IPS DF 6.9 (cell line): ENCODE measurements around the gene ENAH.

ENCODE experiments used
- DNase-seq: peaks from one replicate; pipeline ENCODE4 v3.0.0-alpha.2; 2013; ENCODE audit warnings: low read depth, low spot score
- H3K27ac ChIP-seq: one replicate; pipeline ENCODE4 v1.5.1; 2013; ENCODE audit warnings: low read length, control low read depth
- H3K27me3 ChIP-seq: 2 replicates; pipeline ENCODE4 v1.6.1; 2013; ENCODE audit warnings: mild to moderate bottlenecking, low read length; ENCODE audit not compliant: control insufficient read depth, insufficient read depth
- H3K36me3 ChIP-seq: 2 replicates; pipeline ENCODE4 v1.6.1; 2013; ENCODE audit warnings: low read length; ENCODE audit not compliant: control insufficient read depth, insufficient read depth
- H3K4me1 ChIP-seq: 2 replicates; pipeline ENCODE4 v1.6.1; 2013; ENCODE audit warnings: low read length; ENCODE audit not compliant: control insufficient read depth, insufficient read depth
- H3K4me3 ChIP-seq: 2 replicates; pipeline ENCODE4 v1.5.1; 2013; ENCODE audit warnings: mild to moderate bottlenecking, low read length
- H3K9me3 ChIP-seq: 2 replicates; pipeline ENCODE4 v1.6.1; 2013; ENCODE audit warnings: low read length, inconsistent platforms; ENCODE audit not compliant: control insufficient read depth, insufficient read depth
- WGBS: extraction: QIAGEN DNeasy Blood & Tissue Kit; methylation state at CpG from one replicate; pipeline ENCODE4 v1.1.7; 2013; ENCODE audit warnings: mixed read lengths, missing lambda C conversion rate; ENCODE audit not compliant: insufficient read length, insufficient coverage; 5-methylcytosine and 5-hydroxymethylcytosine counted together

The ENAH gene

DNA sequence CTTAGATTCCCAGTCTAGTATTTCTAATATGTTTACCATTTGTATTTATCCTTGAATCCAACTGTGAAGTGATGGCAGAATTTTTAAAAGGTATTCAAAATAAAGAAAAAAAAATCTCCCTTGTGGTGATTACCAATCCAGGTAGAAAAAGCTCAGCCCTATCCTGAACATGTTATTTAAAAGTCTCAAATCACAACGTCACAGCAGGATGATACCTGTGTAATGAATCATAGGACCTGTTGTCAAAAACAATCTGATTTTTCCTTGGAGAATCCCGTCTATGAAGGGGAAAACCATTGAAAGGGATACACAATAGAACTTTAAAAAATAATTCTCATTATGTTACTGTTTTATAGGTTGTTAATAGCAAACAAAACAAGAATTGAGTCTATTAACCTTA, 148.1 kb downstream of the ENAH start:
- DNase-seq: no peak
- no peaks in the 10 kb centered on the region for H3K36me3 ChIP-seq
- peaks cover 4% of the 10 kb centered on the region for H3K4me1 ChIP-seq
- no peak overlapping the region for H3K27ac ChIP-seq
- no peak overlapping the region for H3K4me3 ChIP-seq
- no peaks in the 10 kb centered on the region for H3K9me3 ChIP-seq
- no peaks in the 10 kb centered on the region for H3K27me3 ChIP-seq
- no CpG with 5 or more reads among the region's 2 CpGs for WGBS

DNA sequence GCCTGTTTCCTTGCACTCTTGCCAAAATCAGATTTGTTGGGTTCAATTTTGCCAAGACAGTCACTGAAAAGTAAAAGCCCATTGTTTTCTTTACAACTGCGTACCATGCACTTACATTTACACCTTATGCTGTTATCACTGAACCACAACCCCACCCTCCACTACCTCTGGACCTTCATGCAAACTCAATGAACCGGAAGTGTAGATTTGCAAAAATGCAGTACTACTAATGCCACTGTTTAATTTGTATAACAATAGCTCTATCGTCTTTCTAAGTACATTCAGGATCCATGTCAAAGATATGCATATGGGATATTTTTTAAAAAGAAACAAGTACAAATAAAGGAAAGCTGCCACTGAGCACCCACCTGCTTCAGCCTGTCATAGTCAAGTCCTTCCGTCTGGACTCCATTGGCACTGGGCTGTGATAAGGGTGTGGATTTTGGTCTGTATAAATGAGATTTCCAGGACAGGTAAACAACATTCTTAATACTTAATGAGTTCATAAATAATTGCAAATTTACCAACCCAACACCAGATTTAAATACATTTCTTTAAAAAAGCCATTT, 152.2 kb downstream of the ENAH start:
- no CpG with 5 or more reads among the region's 4 CpGs for WGBS
- Histone ChIP-seq H3K9me3 (no peaks in the 10 kb centered on the region), H3K27ac (no peak overlapping the region), H3K4me3 (no peak overlapping the region), H3K36me3 (no peaks in the 10 kb centered on the region), H3K27me3 (no peaks in the 10 kb centered on the region), H3K4me1 (peaks cover 2% of the 10 kb centered on the region; the same call in 1 of the 2 replicates)
- no peak for DNase-seq

DNA sequence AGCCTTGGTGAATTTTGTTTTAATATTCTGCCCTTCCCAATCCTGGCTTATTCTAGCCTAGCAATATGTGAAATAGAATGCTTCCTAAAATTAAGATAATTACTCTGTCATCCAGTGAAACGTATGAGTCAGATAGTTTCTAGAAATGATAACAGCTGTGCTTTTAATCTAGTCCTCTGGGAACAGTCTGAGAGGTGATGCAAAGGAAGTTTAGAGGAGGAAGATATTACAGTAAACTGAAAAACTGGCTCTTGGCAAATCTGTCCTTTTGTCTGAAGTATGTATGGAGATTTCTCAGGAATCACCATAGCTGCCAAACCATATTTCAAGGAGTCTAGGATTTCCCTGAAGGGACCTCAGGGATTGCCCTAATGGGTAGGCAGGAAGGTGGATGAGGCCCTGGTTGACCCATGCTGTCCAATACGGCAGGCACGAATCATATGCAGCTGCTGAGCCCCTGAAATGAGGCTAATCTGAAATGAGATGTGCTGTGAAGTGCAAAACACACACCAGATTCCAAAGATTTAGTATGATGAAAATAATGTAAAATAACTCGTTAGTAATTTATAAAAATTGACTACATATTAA, 154.3 kb downstream of the ENAH start:
- no peak overlapping the region for H3K27ac ChIP-seq
- no peak for DNase-seq
- no peaks in the 10 kb centered on the region for H3K9me3 ChIP-seq
- H3K27me3 ChIP-seq: no peaks in the 10 kb centered on the region
- no peaks in the 10 kb centered on the region for H3K36me3 ChIP-seq
- H3K4me1 ChIP-seq: peaks cover 2% of the 10 kb centered on the region; the same call in 1 of the 2 replicates
- H3K4me3 ChIP-seq: no peak overlapping the region
- WGBS: no CpG with 5 or more reads among the region's 4 CpGs

DNA sequence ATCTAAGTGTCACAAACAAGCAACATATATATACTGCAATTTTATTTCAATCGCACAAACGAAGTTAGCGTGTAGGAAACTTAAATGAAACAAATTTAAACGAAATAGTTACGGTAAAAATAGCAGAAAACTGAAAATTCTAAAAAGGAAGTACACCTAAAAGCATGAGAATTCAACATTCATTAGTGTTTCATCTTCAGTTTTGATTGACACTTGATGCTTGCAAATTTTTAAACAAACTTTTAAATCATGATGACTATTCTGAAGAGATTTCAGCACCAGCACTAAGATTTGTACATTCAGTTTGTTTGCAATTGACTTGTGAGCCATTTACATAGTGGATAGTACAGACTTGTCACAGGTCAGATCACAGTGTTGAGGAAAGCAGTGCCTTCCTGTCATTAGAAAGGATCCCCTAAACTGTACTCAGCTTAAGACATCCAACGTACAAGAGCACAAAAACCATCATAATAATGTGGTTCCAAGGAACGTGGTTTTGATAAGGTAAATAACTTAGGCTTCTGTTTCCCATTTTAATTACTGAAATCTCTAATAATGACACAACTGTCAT, 158.0 kb downstream of the ENAH start:
- H3K36me3 ChIP-seq: no peaks in the 10 kb centered on the region
- no peaks in the 10 kb centered on the region for H3K4me1 ChIP-seq
- H3K9me3 ChIP-seq: no peaks in the 10 kb centered on the region
- no peak overlapping the region for H3K27ac ChIP-seq
- DNase-seq: no peak
- no CpG with 5 or more reads among the region's 7 CpGs for WGBS
- no peak overlapping the region for H3K4me3 ChIP-seq
- H3K27me3 ChIP-seq: no peaks in the 10 kb centered on the region

DNA sequence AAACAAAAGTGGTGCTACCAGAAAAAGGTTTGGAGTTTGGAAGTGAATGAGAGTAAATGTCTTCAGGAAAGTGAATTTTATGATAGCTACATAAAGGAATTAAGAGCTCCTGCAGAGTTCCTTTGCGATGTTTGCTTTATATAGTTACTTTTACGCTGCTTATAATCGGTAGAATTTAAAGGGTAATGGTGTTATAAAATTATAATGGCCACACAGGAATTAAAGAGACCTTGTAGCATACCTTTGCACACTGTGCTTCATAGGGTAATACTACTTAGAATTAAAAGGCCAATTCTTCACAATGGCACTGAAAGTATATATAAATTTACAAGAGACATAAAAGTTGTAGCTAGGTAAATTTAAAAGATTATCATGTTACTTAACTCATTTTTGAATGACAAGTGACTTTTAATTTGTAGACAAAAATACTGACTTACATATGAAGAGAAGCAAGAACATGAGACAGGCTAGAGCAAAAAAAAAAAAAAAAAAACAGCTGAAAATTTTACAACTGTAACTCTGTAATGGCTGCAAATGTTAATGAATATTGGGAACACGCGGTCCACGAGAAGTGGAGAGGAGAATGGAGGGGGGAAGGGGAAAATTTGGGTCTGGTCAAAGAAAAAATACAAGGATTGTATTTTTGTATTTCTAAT, 159.2 kb downstream of the ENAH start:
- Histone ChIP-seq H3K4me3 (no peak overlapping the region), H3K36me3 (no peaks in the 10 kb centered on the region), H3K4me1 (no peaks in the 10 kb centered on the region; the same call in 1 of the 2 replicates), H3K27ac (no peak overlapping the region), H3K9me3 (no peaks in the 10 kb centered on the region; the same call in 1 of the 2 replicates), H3K27me3 (no peaks in the 10 kb centered on the region)
- DNase-seq: no peak
- WGBS: no CpG with 5 or more reads among the region's 6 CpGs

DNA sequence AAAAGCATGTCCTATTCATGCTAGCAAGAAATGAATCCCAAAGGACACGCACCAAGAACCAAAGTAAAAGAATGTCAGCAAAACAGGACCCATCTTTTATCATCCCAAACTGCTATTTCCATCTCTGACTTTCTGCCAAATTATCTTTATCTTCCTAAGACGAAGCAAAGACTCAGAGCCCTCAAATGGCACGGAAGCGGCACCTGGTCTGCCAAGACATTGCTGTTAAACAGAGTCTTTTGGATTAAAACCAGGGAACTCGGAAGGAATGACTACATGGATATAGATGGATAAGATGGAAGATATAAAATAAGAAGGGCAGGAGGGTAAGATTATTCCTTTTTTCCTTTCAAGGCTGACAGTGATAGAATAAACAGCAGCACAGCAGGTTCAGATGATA, 164.2 kb downstream of the ENAH start:
- no CpG with 5 or more reads among the region's 5 CpGs for WGBS

DNA sequence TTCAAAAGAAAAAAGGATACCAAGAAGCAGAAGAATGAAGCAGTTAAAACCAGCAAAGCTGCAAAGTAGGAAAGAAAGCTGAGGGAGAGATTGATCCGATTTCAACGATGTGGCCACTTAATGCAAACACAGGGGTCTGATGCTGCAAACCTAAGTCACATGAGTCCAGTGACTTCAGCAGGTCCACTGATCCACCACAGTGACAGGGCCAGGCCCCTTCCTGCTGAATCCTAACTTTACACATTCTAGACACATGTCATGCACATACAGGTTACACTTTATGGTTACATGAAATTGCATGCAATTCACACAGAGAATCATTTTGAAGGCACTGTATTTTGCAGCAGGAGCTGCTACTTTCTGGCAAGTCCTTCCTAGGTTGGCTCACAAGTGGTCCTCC, 166.1 kb downstream of the ENAH start:
- no CpG with 5 or more reads among the region's 2 CpGs for WGBS
- DNase-seq: no peak
- Histone ChIP-seq H3K27ac (no peak overlapping the region), H3K4me3 (no peak overlapping the region), H3K27me3 (no peaks in the 10 kb centered on the region), H3K4me1 (peaks cover 3% of the 10 kb centered on the region; the same call in 1 of the 2 replicates), H3K9me3 (no peaks in the 10 kb centered on the region; the same call in 1 of the 2 replicates), H3K36me3 (no peaks in the 10 kb centered on the region)

More for the DNA sequence above, 164.2 kb downstream of the ENAH start:
- peaks cover 3% of the 10 kb centered on the region; the same call in 1 of the 2 replicates for H3K4me1 ChIP-seq
- DNase-seq: no peak
- H3K4me3 ChIP-seq: no peak overlapping the region
- no peak overlapping the region for H3K27ac ChIP-seq
- H3K9me3 ChIP-seq: no peaks in the 10 kb centered on the region; the same call in 1 of the 2 replicates
- H3K36me3 ChIP-seq: no peaks in the 10 kb centered on the region
- no peaks in the 10 kb centered on the region for H3K27me3 ChIP-seq

DNA sequence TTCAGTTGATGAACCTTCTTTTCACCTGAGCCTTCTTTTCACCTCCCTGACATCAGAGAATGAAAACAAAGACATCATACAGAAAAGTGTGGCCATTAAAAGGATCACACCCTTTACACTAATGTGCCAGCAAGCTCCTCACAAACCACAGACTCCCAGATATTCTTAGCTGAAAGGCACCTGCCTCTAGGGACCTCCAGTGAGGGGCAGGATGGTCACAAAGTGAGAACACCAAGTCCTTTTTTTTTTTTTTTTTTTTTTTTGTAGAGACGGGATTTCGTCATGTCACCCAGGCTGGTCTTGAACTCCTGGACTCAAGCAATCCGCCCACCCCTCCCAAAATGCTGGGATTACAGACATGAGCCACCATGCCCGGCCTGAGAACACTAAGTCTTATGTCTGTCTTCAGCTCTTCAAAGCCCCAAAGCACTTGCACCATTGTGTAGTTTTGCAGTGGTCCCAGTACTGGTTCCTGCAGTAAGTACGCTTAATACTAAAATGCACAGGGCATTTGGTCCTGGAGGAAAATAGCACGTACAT, 166.9 kb downstream of the ENAH start:
- no peaks in the 10 kb centered on the region; the same call in 1 of the 2 replicates for H3K9me3 ChIP-seq

DNA sequence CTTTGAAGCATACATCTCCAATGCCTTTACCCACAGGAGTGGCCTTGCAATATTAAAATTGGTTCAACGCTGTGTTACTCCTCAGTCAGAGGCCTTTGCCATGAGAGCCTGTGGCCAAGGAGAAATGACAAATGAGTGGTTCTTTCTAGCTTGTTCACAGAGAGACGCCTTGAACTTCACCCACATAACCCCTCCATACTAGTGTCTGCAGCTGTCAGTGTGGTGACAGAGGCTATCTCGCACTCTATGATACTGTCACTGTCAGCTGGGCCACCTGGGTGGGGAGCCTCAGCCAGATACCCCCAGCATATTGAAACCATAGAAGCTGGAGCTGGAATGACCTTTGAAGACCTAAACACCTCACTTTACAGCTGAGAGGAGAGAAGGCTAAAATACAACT, 167.7 kb downstream of the ENAH start:
- DNase-seq: no peak
- Histone ChIP-seq H3K4me3 (no peak overlapping the region), H3K27ac (no peak overlapping the region), H3K9me3 (no peaks in the 10 kb centered on the region; the same call in 1 of the 2 replicates), H3K4me1 (peaks cover 3% of the 10 kb centered on the region; the same call in 1 of the 2 replicates), H3K27me3 (no peaks in the 10 kb centered on the region), H3K36me3 (no peaks in the 10 kb centered on the region)
- no CpG with 5 or more reads among the region's 3 CpGs for WGBS

More for the DNA sequence above, 166.9 kb downstream of the ENAH start:
- DNase-seq: no peak
- no peak overlapping the region for H3K4me3 ChIP-seq
- no peak overlapping the region for H3K27ac ChIP-seq
- H3K4me1 ChIP-seq: peaks cover 3% of the 10 kb centered on the region; the same call in 1 of the 2 replicates
- H3K36me3 ChIP-seq: no peaks in the 10 kb centered on the region
- no CpG with 5 or more reads among the region's 6 CpGs for WGBS
- H3K27me3 ChIP-seq: no peaks in the 10 kb centered on the region

DNA sequence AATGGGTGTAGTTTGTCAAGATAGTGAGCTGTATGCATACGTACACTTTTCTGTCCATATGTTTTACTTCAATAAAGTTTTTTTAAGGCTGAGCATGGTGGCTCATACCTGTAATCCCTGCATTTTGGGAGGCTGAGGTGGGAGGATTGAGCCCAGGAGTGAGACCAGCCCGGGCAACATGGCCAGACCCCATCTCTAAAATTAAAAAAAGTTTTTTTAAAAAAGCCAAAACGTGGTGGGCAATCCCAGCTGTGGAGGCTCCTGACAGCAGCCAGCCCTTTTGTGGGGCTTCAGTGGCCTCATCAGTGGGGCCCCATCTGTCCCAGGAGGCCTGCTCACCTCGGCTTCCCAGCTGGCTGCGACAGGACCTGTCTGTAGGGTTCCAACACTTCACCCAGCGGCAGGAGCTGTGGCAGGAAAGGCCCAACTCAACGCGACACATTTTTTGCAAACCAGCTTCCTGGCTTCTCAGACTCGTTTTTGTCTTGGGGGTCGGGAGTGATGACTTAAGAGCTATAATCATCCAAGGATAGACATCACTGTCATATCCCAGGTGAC, 168.2 kb downstream of the ENAH start:
- H3K36me3 ChIP-seq: no peaks in the 10 kb centered on the region
- H3K27ac ChIP-seq: no peak overlapping the region
- H3K9me3 ChIP-seq: no peaks in the 10 kb centered on the region; the same call in 1 of the 2 replicates
- no CpG with 5 or more reads among the region's 10 CpGs for WGBS
- no peaks in the 10 kb centered on the region for H3K27me3 ChIP-seq
- no peak for DNase-seq
- no peak overlapping the region for H3K4me3 ChIP-seq
- H3K4me1 ChIP-seq: peaks cover 3% of the 10 kb centered on the region; the same call in 1 of the 2 replicates
